Stimulated activated naive CD8-positive, alpha-beta T cell treated with anti-CD3 and anti-CD28 coated beads, Interleukin-15, amount 100 ng/mL, for 72 hours (primary cell): ENCODE data around the gene ZNF496.
A peak's percentile ranks its signal among the peaks of the same experiment; 100 is the strongest.
"Not testable (repeated sequence)": the region's sequence is repeated elsewhere in the genome, so short reads cannot be mapped to it uniquely, and the experiment has no call there.

Source experiments
- ATAC-seq: fragments of 150-1000 bp; cut with Tn5 transposase; 2 replicates; pipeline ENCODE4 v1.10.0; 2021; ENCODE audit warnings: mild to moderate bottlenecking, moderate library complexity
- DNase-seq, 2 donors: peaks; one replicate each; pipeline ENCODE4 v3.0.0; 2021 to 2022
- H3K27ac Mint-ChIP-seq, 2 donors: one replicate each; pipeline ENCODE4 v1.8.0; 2022; ENCODE audit warnings: mild to moderate bottlenecking in 2 of 2, mixed read lengths in 2 of 2, moderate library complexity in 2 of 2
- H3K27me3 Mint-ChIP-seq: one replicate; pipeline ENCODE4 v1.8.0; 2022; ENCODE audit warnings: mixed read lengths
- H3K4me1 Mint-ChIP-seq: one replicate; pipeline ENCODE4 v1.8.0; 2022; ENCODE audit warnings: mild to moderate bottlenecking, mixed read lengths
- H3K4me3 Mint-ChIP-seq, 2 donors: one replicate each; pipeline ENCODE4 v1.8.0; 2022; ENCODE audit warnings: mild to moderate bottlenecking in 2 of 2, mixed read lengths in 2 of 2, moderate library complexity in 1 of 2
- H3K9me3 Mint-ChIP-seq, 2 donors: one replicate each; pipeline ENCODE4 v1.8.0; 2022; ENCODE audit warnings: mixed read lengths in 2 of 2

Gene ZNF496

GRCh38 chr1:247363000-247363399 is 31.3 kb upstream of the ZNF496 start:
- Mint-ChIP-seq H3K27me3 (peaks cover 71% of the 10 kb centered on the region), H3K4me1 (peaks cover 11% of the 10 kb centered on the region), H3K27ac (peak overlapping the region in 1 of 2 donors; percentile 58)
- not testable (repeated sequence) for ATAC-seq, H3K4me3 Mint-ChIP-seq, H3K9me3 Mint-ChIP-seq, DNase-seq

GRCh38 chr1:247362153-247362552 is 30.5 kb upstream of the ZNF496 start:
- Mint-ChIP-seq H3K27me3 (peaks cover 64% of the 10 kb centered on the region), H3K4me3 (no peak overlapping the region), H3K4me1 (peaks cover 11% of the 10 kb centered on the region), H3K27ac (no peak overlapping the region), H3K9me3 (peaks cover 0 to 4% of the 10 kb centered on the region in 2 donors)
- no peak for DNase-seq
- ATAC-seq, result no peak

GRCh38 chr1:247360991-247361731 is 29.5 kb upstream of the ZNF496 start:
- Mint-ChIP-seq H3K4me1 (peaks cover 11% of the 10 kb centered on the region), H3K27me3 (peaks cover 54% of the 10 kb centered on the region), H3K4me3 (peak overlapping the region in 1 of 2 donors; percentile 12), H3K27ac (no peak overlapping the region), H3K9me3 (peaks cover 4 to 5% of the 10 kb centered on the region in 2 donors)
- DNase-seq, result no peak
- ATAC-seq, result peak; percentile 43

GRCh38 chr1:247360116-247360898 is 28.6 kb upstream of the ZNF496 start:
- Mint-ChIP-seq H3K4me3 (no peak overlapping the region), H3K9me3 (peaks cover 4 to 13% of the 10 kb centered on the region in 2 donors), H3K27ac (no peak overlapping the region), H3K27me3 (peaks cover 46% of the 10 kb centered on the region), H3K4me1 (peaks cover 11% of the 10 kb centered on the region)
- DNase-seq, result no peak
- no peak for ATAC-seq

GRCh38 chr1:247359559-247359958 is 27.9 kb upstream of the ZNF496 start:
- DNase-seq (no peak), ATAC-seq (no peak)
- Mint-ChIP-seq H3K9me3 (peaks cover 0 to 14% of the 10 kb centered on the region in 2 donors), H3K4me1 (peaks cover 11% of the 10 kb centered on the region), H3K27ac (no peak overlapping the region), H3K4me3 (no peak overlapping the region), H3K27me3 (peaks cover 40% of the 10 kb centered on the region)

GRCh38 chr1:247358920-247359319 is 27.3 kb upstream of the ZNF496 start:
- no peak overlapping the region for H3K4me3 Mint-ChIP-seq
- H3K27ac Mint-ChIP-seq, result no peak overlapping the region
- H3K9me3 Mint-ChIP-seq, result peaks cover 0 to 14% of the 10 kb centered on the region in 2 donors
- H3K27me3 Mint-ChIP-seq, result peaks cover 39% of the 10 kb centered on the region
- H3K4me1 Mint-ChIP-seq, result peaks cover 11% of the 10 kb centered on the region
- ATAC-seq (no peak), DNase-seq (no peak)

GRCh38 chr1:247357781-247358211 is 26.1 kb upstream of the ZNF496 start:
- H3K4me1 Mint-ChIP-seq, result peaks cover 11% of the 10 kb centered on the region
- H3K27me3 Mint-ChIP-seq, result peaks cover 28% of the 10 kb centered on the region
- peak overlapping the region in 1 of 2 donors; percentile 12 for H3K27ac Mint-ChIP-seq
- peaks cover 0 to 14% of the 10 kb centered on the region in 2 donors for H3K9me3 Mint-ChIP-seq
- ATAC-seq (peak; percentile 43), DNase-seq (no peak)
- H3K4me3 Mint-ChIP-seq, result no peak overlapping the region

GRCh38 chr1:247357052-247357780 is 25.5 kb upstream of the ZNF496 start:
- H3K4me3 Mint-ChIP-seq, result no peak overlapping the region
- peak overlapping the region in 1 of 2 donors; percentile 12 for H3K27ac Mint-ChIP-seq
- no peak for DNase-seq
- no peak for ATAC-seq
- peaks cover 11% of the 10 kb centered on the region for H3K4me1 Mint-ChIP-seq
- peaks cover 28% of the 10 kb centered on the region for H3K27me3 Mint-ChIP-seq
- peaks cover 0 to 14% of the 10 kb centered on the region in 2 donors for H3K9me3 Mint-ChIP-seq

GRCh38 chr1:247355160-247355559 is 23.5 kb upstream of the ZNF496 start:
- Mint-ChIP-seq H3K27me3 (peaks cover 13% of the 10 kb centered on the region), H3K9me3 (peaks cover 4 to 14% of the 10 kb centered on the region in 2 donors)
- H3K4me1 Mint-ChIP-seq, H3K4me3 Mint-ChIP-seq, ATAC-seq, H3K27ac Mint-ChIP-seq, DNase-seq: not testable (repeated sequence)

GRCh38 chr1:247352175-247352574 is 20.5 kb upstream of the ZNF496 start:
- ATAC-seq (no peak), DNase-seq (no peak)
- H3K9me3 Mint-ChIP-seq, result peaks cover 5 to 14% of the 10 kb centered on the region in 2 donors
- H3K4me3 Mint-ChIP-seq, result no peak overlapping the region
- peaks cover 7% of the 10 kb centered on the region for H3K4me1 Mint-ChIP-seq
- no peak overlapping the region for H3K27ac Mint-ChIP-seq
- peaks cover 7% of the 10 kb centered on the region for H3K27me3 Mint-ChIP-seq

GRCh38 chr1:247350587-247350986 is 18.9 kb upstream of the ZNF496 start:
- ATAC-seq (no peak), DNase-seq (no peak)
- H3K4me1 Mint-ChIP-seq, result peaks cover 7% of the 10 kb centered on the region
- peaks cover 3 to 5% of the 10 kb centered on the region in 2 donors for H3K9me3 Mint-ChIP-seq
- no peak overlapping the region for H3K4me3 Mint-ChIP-seq
- peaks cover 7% of the 10 kb centered on the region for H3K27me3 Mint-ChIP-seq
- H3K27ac Mint-ChIP-seq, result no peak overlapping the region

GRCh38 chr1:247347477-247348222 is 16.0 kb upstream of the ZNF496 start:
- Mint-ChIP-seq H3K27ac (no peak overlapping the region), H3K4me3 (peak overlapping the region; percentile 53 to 56), H3K9me3 (peaks cover 0 to 5% of the 10 kb centered on the region in 2 donors), H3K27me3 (peaks cover 7% of the 10 kb centered on the region), H3K4me1 (peaks cover 20% of the 10 kb centered on the region)
- ATAC-seq (peak; percentile 41), DNase-seq (no peak)

- Mint-ChIP-seq H3K9me3 (peaks cover 0 to 5% of the 10 kb centered on the region in 2 donors), H3K27me3 (peaks cover 7% of the 10 kb centered on the region), H3K27ac (no peak overlapping the region), H3K4me3 (no peak overlapping the region), H3K4me1 (peaks cover 23% of the 10 kb centered on the region)
- ATAC-seq, result no peak
- no peak for DNase-seq
Observed at GRCh38 chr1:247345881-247346280, 14.2 kb upstream of the ZNF496 start.

- no peak overlapping the region for H3K4me3 Mint-ChIP-seq
- ATAC-seq (no peak), DNase-seq (no peak)
- no peaks in the 10 kb centered on the region for H3K27me3 Mint-ChIP-seq
- H3K4me1 Mint-ChIP-seq, result peaks cover 16% of the 10 kb centered on the region
- H3K27ac Mint-ChIP-seq, result no peak overlapping the region
- H3K9me3 Mint-ChIP-seq, result no peaks in the 10 kb centered on the region
Observed at GRCh38 chr1:247343801-247344200, 12.1 kb upstream of the ZNF496 start.
